Measurements from ENCODE around the gene VWC2L. TPM values are rescaled to one million over a fixed set of nuclear protein-coding genes. Genes with fewer than 3 reads are reported as not detected.

Gene VWC2L
- total RNA-seq, 6 donors from 2014 or later, result 0.30 TPM; not detected in 5

DNA sequence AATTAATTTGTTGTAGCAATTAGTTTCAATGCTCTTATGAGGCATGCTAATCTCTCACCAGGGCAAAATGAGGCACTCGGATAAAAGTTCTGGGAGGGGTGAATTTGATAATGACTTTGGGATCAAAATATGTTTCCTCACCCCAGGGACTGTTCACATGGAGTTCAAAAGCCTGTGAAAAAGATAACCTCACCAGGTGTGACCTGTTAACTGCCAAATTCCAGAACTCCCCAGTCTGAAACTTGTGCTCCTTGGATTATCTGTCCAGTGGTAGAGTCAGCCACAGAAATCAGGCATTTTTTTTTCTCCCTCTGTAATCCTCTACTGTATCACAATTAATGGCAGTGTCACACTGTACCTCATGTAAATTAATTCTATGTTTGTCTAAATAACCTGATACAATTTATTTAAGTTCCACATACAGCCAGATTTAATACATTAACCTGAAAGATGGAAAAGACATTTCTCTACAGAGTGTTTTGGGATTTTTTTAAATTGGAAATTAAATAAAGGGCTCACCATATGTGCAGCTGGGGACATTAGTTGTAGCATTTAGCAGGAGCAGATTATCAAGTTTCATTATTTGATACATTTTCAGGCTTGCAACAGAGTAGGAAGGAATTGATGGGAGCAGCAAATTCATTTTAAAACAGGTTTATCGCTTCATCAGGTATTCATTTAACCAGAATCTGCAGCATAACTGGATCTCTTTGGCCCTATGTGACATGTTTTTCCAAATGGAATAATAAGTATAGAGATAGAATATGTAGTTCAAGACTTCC is 191.2 kb downstream of the VWC2L start:
- WGBS, 2 donors, result 77 to 84% methylated on average over 2 of the region's 2 CpGs
- H3K36me3 ChIP-seq, result no peaks in the 10 kb centered on the region
- TF ChIP-seq POLR2A (IDR thresholded peaks at IDR 0.05) (no peak), POLR2AphosphoS5 (IDR thresholded peaks at IDR 0.05) (no peak), EP300 (IDR thresholded peaks at IDR 0.05) (no peak)
- no peaks in the 10 kb centered on the region for H3K9me3 ChIP-seq
- H3K4me1 ChIP-seq, result no peaks in the 10 kb centered on the region
- no peak overlapping the region for H3K4me3 ChIP-seq
- no peaks in the 10 kb centered on the region for H3K27me3 ChIP-seq
- no peak overlapping the region for H3K27ac ChIP-seq
- DNase-seq (no peak), ATAC-seq (ENCODE audit: low FRiP score in 2 of 2) (no peak)

DNA sequence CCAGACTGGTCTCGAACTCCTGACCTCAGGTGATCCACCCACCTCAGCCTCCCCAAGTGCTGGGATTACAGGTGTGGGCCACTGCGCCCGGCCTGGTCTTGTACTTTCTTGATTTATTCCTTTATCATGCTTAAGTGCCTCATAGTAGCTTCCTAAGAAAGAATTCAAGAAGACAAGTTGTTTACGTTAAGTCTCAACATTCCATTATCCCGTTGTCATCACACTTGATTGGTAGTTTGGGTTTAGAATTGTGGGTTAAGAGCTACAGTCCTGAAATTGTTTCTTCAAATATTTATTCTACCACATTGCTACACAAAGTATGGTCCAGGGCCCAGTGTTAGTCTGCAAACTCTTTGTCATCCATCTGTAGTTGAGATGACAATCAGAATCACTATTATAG is 194.0 kb downstream of the VWC2L start:
- no peaks in the 10 kb centered on the region for H3K4me1 ChIP-seq
- no peak overlapping the region for H3K27ac ChIP-seq
- no peaks in the 10 kb centered on the region for H3K27me3 ChIP-seq
- H3K9me3 ChIP-seq, result no peaks in the 10 kb centered on the region
- DNase-seq (no peak), ATAC-seq (ENCODE audit: low FRiP score in 2 of 2) (no peak)
- H3K36me3 ChIP-seq, result no peaks in the 10 kb centered on the region
- H3K4me3 ChIP-seq, result no peak overlapping the region
- 52% methylated on average over 5 of the region's 5 CpGs for WGBS, 2 donors
- TF ChIP-seq POLR2A (IDR thresholded peaks at IDR 0.05) (no peak), EP300 (IDR thresholded peaks at IDR 0.05) (no peak), POLR2AphosphoS5 (IDR thresholded peaks at IDR 0.05) (no peak)
- TF ChIP-seq, protein P1, sequence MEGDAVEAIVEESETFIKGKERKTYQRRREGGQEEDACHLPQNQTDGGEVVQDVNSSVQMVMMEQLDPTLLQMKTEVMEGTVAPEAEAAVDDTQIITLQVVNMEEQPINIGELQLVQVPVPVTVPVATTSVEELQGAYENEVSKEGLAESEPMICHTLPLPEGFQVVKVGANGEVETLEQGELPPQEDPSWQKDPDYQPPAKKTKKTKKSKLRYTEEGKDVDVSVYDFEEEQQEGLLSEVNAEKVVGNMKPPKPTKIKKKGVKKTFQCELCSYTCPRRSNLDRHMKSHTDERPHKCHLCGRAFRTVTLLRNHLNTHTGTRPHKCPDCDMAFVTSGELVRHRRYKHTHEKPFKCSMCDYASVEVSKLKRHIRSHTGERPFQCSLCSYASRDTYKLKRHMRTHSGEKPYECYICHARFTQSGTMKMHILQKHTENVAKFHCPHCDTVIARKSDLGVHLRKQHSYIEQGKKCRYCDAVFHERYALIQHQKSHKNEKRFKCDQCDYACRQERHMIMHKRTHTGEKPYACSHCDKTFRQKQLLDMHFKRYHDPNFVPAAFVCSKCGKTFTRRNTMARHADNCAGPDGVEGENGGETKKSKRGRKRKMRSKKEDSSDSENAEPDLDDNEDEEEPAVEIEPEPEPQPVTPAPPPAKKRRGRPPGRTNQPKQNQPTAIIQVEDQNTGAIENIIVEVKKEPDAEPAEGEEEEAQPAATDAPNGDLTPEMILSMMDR (IDR thresholded peaks at IDR 0.05), result no peak

DNA sequence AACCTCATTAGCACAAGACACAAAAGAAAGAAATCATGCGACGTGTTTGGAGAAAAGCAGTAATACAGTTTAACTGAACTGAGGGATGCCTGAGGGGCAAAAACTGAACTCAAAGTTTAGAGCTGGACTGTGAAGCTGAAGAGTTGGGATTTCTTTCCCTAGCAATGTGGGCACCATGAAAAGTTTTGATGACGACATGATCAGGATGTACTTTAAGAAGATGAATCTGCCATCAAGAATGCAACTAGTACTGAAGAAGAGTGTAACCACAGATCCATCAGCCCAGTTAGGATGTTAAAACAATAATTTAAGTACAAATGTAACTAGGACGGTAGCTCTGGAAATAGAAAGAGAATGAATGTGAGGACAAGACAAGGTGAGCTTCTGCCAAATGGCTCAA is 196.2 kb downstream of the VWC2L start:
- Histone ChIP-seq H3K36me3 (no peaks in the 10 kb centered on the region), H3K27ac (no peak overlapping the region), H3K4me1 (no peaks in the 10 kb centered on the region), H3K27me3 (no peaks in the 10 kb centered on the region), H3K4me3 (no peak overlapping the region), H3K9me3 (no peaks in the 10 kb centered on the region)
- WGBS, 2 donors, result 88 to 92% methylated on average over 4 of the region's 4 CpGs
- DNase-seq (no peak), ATAC-seq (ENCODE audit: low FRiP score in 2 of 2) (no peak)
- TF ChIP-seq POLR2A (IDR thresholded peaks at IDR 0.05), result no peak
- TF ChIP-seq, protein P1 (IDR thresholded peaks at IDR 0.05), result no peak
- no peak for TF ChIP-seq POLR2AphosphoS5 (IDR thresholded peaks at IDR 0.05)
- no peak for TF ChIP-seq EP300 (IDR thresholded peaks at IDR 0.05)

DNA sequence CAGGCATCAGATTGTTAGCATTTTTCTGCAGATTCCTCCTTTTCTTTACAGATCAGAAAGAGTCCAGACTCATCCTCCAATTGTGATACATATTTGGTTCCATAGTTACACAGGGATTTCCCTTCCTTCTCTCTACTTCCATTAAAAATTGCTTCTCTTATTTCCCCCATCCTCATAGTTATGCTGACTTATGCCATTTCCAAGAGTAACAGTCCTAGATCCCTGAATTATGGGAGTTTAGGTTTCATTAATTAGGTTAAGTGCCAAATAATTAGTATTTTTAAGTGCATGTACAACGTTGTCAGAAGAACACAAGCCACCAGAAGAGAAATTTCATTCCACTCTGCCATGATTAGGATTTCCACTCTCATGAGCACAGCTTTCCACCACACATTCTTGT is 200.2 kb downstream of the VWC2L start:
- Histone ChIP-seq H3K27me3 (no peaks in the 10 kb centered on the region), H3K9me3 (no peaks in the 10 kb centered on the region), H3K4me1 (no peaks in the 10 kb centered on the region), H3K36me3 (no peaks in the 10 kb centered on the region), H3K4me3 (no peak overlapping the region), H3K27ac (no peak overlapping the region)
- 58 to 67% methylated on average over 1 of the region's 1 CpG for WGBS, 2 donors
- DNase-seq (no peak), ATAC-seq (ENCODE audit: low FRiP score in 2 of 2) (no peak)
- TF ChIP-seq, protein P1 (IDR thresholded peaks at IDR 0.05), result no peak
- TF ChIP-seq POLR2A (IDR thresholded peaks at IDR 0.05) (no peak), EP300 (IDR thresholded peaks at IDR 0.05) (no peak), POLR2AphosphoS5 (IDR thresholded peaks at IDR 0.05) (no peak)

DNA sequence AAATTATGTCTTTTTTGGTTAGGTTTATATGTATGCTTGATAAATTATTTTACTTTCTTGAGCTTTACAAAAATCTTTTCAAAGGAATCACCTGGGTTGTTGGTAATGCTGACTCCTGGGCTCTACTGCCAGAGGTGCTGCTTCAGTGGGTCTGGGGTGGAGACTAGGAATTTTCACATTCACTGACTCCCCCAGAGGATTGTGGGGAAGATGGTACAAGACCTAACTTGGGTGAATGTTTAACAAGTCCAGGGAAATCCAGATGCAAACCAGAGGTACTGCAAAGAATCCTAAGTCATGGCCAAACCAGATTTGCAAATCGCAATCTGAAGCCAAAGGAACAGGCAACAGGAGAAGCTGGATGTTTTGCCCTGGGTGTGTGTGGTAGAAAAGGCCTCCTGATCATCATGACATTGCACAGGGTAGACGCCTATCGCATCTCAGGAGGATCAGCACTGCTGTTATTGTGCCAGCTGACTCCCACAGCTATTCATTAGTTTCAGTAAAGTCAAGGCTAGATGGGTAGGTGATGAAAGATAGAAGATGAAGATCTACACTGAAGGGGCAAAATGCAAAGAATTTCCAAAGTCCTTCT is 213.4 kb downstream of the VWC2L start:
- WGBS, 2 donors, result 72 to 86% methylated on average over 3 of the region's 3 CpGs
- H3K4me3 ChIP-seq, result no peak overlapping the region
- H3K4me1 ChIP-seq, result no peaks in the 10 kb centered on the region
- TF ChIP-seq, protein P1 (IDR thresholded peaks at IDR 0.05), result no peak
- TF ChIP-seq EP300 (IDR thresholded peaks at IDR 0.05), result no peak
- TF ChIP-seq POLR2AphosphoS5 (IDR thresholded peaks at IDR 0.05), result no peak
- TF ChIP-seq POLR2A (IDR thresholded peaks at IDR 0.05), result no peak
- DNase-seq (no peak), ATAC-seq (ENCODE audit: low FRiP score in 2 of 2) (no peak)
- no peaks in the 10 kb centered on the region for H3K27me3 ChIP-seq
- no peaks in the 10 kb centered on the region for H3K36me3 ChIP-seq
- H3K9me3 ChIP-seq, result no peaks in the 10 kb centered on the region
- H3K27ac ChIP-seq, result no peak overlapping the region
